ENCODE data around the gene LAMC1.

Gene LAMC1

GRCh38 chr1:183023146-183023600 is at the start of gene LAMC1:
TSS of gene LAMC1 (plus strand) at chr1:183023420. CDS start at chr1:183023717, 297 bp downstream.
- DNase-seq (ENCODE audit: low read depth) = no peak

GRCh38 chr1:182974506-182975191 is 48.6 kb upstream of the LAMC1 start:
- DNase-seq (ENCODE audit: low read depth) = no peak

DNA sequence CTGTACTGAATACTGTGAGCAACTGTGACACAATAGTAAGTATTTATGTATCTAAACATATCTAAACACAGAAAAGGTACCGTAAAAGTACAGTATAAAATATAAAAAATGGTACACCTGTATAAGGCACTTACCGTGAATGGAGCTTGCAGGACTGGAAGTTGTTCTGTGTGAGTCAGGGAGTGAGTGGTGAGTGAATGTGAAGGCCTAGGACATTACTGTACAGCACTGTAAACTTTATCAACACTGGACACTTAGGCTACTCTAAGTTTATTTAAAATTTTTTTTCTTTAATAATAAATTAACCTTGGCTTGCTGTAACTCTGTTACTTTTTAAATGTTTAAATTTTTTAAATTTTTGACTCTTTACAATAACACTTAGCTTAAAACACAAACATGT is 45.7 kb upstream of the LAMC1 start:
- no peak for DNase-seq (ENCODE audit: low read depth)

DNA sequence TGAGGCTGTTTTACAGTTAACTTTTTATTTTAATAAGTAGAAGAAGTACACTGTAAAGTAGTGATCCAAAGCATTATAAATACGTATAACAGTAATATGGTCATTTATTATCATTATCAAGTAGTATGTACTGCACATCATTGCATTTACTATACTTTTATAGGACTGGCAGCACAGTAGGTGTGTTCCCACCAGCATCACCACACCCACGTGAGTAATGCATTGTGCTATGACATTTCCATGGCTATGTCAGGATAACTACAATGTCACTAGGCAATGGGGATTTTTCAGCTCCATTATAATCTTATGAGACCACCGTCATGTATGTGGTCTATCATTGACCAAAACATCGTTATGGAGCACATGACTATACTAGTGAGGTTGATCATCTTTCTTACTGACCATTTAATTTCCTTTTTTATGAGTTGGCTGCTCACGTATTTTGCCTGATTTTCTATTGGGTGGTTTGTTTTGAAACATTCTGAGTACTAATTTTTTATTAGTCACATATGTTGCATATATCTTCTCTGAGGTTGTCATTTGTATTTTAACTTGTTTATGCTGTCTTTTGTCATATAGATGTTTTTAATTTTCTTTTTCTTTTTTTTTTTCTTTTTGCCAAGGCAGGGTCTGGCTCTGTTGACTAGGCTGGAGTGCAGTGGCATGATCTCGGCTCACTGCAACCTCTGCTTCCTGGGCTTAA is 44.9 kb upstream of the LAMC1 start:
- DNase-seq (ENCODE audit: low read depth) = no peak

DNA sequence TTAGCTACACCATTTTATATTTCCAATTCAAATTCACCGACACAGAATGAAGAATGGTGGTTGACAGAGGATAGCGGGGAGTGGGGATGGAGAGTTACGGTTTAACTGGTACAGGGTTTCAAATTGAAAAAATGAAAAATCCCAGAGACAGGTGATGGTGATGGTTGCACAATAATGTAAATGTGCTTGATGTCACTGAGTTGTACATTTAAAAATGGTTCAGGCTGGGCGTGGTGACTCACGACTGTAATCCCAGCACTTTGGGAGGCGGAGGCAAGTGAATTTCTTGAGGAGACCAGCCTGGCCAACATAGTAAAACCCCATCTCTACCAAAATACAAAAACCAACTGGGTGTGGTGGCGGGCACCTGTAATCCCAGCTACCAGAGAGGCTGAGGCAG is 39.1 kb upstream of the LAMC1 start:
- no peak for DNase-seq (ENCODE audit: low read depth)

GRCh38 chr1:182984621-182985020 is 38.6 kb upstream of the LAMC1 start:
- no peak for DNase-seq (ENCODE audit: low read depth)

- no peak for DNase-seq (ENCODE audit: low read depth)
These were observed 37.3 kb upstream of the LAMC1 start for GRCh38 chr1:182985876-182986275.

- DNase-seq (ENCODE audit: low read depth) = no peak
These were observed 32.6 kb upstream of the LAMC1 start for GRCh38 chr1:182990413-182991144.

GRCh38 chr1:182993746-182994145 is 29.5 kb upstream of the LAMC1 start:
- no peak for DNase-seq (ENCODE audit: low read depth)

DNA sequence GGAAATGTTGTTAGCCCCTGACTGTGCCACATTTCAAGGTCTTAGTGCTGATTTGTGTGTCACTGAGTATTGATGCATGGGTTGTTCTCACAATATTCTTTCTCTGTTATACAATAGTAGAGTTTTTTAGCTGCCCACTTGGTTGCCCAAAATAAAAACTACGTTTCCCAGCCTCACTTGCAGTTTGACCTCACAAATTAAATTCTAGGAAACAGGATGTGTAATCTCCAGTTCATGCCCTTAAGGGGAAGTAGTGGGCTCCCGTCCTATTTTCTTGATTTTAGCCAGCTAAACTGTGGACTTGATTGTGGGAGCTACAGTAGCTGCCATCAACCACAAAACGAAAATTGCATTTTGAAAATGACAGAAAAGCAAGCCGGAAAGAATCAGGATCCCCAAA is 27.3 kb upstream of the LAMC1 start:
- DNase-seq (ENCODE audit: low read depth) = no peak

DNA sequence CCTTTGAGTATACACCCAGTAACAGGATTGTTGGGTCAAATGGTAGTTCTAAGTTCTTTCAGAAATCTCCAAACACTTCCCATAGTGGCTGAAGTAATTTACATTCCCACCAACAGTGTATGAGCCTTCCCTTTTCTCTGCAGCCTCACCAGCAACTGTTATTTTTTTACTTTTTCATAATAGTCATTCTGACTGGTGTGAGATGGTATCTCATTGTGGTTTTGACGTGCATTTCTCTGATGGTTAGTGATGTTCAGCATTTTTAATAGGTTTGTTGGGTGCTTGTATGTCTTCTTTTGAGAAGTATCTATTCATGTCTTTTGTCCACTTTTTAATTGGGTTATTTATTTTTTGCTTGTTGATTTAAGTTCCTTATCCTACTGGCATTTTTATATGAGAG is 26.4 kb upstream of the LAMC1 start:
- DNase-seq (ENCODE audit: low read depth) = no peak

DNA sequence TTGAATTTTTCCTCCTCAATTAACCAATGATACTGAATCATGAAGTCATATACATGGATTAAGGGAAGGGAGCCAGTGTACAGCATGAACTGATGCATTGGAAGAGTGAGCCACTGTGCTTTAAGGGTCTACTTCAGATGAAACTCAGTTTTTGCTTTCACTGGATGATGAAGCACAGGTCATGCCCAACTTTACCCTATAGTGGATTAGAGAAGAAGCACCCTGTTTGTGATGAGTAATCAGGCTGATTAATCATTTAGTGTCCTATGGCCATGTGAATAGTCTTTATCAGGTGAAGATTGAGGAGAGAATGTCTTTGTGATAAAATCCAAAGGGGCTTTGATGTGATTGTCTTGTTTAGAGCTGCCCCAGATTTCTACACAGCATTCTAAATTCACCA is 24.7 kb upstream of the LAMC1 start:
- no peak for DNase-seq (ENCODE audit: low read depth)

- no peak for DNase-seq (ENCODE audit: low read depth)
These were observed 22.9 kb upstream of the LAMC1 start for GRCh38 chr1:183000167-183000962.

DNA sequence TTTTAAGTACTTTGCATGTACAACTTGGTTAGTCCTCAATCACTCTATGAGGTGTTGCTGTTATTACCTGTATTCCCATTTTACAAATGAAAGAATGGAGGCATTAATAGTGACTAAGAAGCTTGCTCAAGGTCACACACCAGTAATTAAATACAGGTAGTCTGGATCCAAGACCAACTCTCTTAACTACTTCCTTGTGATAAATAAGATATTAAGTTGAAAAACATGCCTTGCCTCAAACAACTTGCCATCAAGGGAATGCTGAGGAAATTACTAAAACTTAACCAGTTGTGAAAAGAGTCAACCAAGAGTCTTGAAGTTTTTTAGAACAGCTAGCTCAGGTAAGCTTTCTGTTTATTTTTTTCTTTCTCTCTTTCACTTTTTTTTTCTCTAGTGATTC is 21.0 kb upstream of the LAMC1 start:
- DNase-seq (ENCODE audit: low read depth) = no peak

DNA sequence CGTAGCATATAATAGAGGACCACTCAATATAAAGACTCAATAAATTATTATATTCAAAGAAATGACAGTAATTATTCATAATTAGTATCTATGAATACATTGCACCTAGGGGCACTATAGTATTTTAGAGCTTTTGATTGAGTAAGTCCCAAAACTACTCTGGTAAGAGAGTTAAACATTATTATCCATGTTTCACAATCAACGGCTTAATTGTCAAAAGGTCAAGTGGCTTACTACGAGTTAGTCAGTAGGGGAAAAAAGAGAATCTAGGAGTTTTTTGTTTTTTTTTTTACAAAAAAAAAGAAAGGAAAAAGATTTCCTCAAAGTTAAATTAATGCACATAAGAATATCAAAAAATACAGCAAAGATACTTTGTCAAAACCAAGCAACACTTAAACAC is 20.4 kb upstream of the LAMC1 start:
- no peak for DNase-seq (ENCODE audit: low read depth)

DNA sequence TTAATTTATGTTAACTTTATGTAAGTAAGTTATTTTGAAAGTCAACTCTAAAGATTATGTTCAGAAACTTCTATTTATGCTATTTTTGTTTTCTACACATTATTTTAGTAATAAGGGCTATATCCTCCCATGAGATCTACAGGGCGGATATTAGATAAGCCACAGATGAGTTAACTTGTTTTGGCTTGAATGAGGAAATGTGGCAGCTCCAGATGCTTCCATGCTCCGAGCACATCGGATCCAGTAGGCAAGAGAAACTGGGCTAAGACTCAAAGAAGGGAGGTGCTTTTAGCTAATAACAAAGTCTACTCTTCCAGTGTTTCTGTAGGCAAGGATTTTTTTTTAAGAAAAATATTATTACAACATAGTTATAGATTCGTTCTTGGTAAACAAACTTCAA is 20.0 kb upstream of the LAMC1 start:
- no peak for DNase-seq (ENCODE audit: low read depth)

DNA sequence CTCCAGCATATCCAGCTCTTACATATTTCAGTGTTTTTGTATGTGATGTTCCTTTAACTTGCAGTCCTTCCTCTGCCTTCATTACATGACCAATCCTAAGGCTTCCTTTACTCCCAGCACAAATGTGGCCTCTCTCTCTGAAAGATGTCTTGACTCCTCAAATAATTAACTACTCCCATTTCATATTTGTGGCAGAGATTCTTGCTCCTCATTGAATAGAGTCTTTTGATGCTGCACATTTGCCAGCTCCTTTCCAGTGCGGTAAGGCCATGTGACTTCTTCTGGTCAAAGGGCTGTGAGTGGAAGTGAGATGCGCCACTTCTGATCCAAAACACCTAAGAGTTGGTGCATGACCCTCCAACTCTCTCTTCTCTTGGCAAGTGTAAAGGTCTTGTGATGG is 19.1 kb upstream of the LAMC1 start:
- no peak for DNase-seq (ENCODE audit: low read depth)

GRCh38 chr1:183011859-183012258 is 11.4 kb upstream of the LAMC1 start:
- DNase-seq (ENCODE audit: low read depth) = no peak

DNA sequence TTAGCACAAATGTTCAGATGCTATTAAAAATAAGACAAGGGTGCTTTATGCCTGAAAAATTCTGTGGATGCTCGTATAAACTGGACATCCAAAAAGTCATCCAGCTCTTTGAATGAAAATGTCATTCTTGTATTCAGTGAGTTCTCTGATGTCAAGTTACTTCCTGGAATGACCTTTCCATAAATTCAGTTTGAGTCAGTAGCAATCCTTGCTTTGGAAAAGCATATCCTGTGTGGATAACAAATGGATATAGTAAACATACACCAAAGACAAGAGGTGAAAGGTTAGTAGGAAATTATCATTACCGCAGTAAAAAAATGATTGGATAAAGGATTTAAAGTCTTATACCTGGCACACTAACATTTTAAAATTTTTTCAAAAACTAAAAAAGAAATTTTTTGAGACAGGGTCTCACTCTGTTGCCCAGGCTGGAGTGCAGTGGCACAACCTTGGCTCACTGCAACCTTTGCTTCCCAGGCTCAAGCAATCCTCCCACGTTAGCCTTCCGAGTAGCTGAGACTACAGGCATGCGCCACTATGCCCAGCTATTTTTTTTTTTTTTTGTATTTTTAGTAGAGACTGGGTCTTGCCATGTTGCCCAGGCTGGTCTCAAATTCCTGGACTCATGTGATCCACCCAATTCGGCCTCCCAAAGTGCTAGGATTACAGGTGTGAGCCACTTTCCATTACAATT is 10.8 kb upstream of the LAMC1 start:
- no peak for DNase-seq (ENCODE audit: low read depth)

DNA sequence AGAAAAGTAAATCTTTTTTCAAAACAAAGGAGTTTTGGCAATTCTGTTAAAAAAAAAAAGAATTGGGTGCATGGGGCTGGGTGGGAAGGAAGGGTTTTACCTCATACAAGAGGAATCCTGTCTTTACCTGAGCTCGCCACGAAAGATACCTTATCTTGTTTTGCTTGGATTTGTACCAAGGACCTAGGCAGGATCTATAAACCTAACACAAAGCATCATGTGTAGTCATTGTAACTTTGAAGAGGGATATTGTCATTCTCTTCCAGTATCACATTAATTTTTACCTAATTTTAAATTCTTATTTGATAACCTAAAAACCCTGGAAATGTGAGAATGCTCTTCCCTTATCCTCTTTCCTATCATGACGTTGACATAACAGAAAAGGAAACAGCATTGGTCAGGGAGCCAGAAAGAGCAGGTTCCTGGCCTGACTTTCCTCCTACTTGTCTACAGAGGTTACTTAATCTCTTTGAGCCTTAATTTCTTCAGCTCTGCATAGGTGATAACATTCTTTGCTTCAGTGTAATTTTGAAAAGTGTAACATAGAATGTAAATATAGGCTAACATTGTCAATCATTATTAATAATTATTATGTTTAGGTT is 4.0 kb upstream of the LAMC1 start:
- DNase-seq (ENCODE audit: low read depth) = no peak

- no peak for DNase-seq (ENCODE audit: low read depth)
These were observed 3.4 kb upstream of the LAMC1 start for GRCh38 chr1:183019860-183020259.

Measured in T-helper 22 cell (primary cell).